OCI-LY3 (cell line): ENCODE data around the gene FXYD4.

Experiments used
- EZH2phosphoT487 ChIP-seq: fragments of 200-600 bp; shearing (Covaris generic); IDR thresholded peaks from 2 replicates; pipeline ENCODE4 v1.6.1; 2018; ENCODE audit warnings: antibody characterized with exemption, mixed run types, low read depth
- TF ChIP-seq, protein P1 (sequence below): fragments of 200-600, 300-600 bp; sonication (generic); IDR thresholded peaks from 2 replicates; pipeline ENCODE4 v1.5.1; 2014; ENCODE audit warnings: antibody characterized with exemption, low read length, low read depth

GRCh38 chr10:43408331-43408709 is 36.9 kb downstream of the FXYD4 start:
- no peak for TF ChIP-seq EZH2phosphoT487
- TF ChIP-seq, protein P1, sequence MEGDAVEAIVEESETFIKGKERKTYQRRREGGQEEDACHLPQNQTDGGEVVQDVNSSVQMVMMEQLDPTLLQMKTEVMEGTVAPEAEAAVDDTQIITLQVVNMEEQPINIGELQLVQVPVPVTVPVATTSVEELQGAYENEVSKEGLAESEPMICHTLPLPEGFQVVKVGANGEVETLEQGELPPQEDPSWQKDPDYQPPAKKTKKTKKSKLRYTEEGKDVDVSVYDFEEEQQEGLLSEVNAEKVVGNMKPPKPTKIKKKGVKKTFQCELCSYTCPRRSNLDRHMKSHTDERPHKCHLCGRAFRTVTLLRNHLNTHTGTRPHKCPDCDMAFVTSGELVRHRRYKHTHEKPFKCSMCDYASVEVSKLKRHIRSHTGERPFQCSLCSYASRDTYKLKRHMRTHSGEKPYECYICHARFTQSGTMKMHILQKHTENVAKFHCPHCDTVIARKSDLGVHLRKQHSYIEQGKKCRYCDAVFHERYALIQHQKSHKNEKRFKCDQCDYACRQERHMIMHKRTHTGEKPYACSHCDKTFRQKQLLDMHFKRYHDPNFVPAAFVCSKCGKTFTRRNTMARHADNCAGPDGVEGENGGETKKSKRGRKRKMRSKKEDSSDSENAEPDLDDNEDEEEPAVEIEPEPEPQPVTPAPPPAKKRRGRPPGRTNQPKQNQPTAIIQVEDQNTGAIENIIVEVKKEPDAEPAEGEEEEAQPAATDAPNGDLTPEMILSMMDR: no peak
